Prostate gland (tissue), 2 donors: ENCODE results near the gene PRKG1. TPM values are rescaled to one million over a fixed set of nuclear protein-coding genes. Genes with fewer than 3 reads are reported as not detected.

Experiments used
- DNase-seq: peaks from one replicate; pipeline ENCODE4 v3.0.0-alpha.2; 2019; ENCODE audit warnings: low spot score
- H3K27ac ChIP-seq, 2 donors: fragments of 200-600 bp; sonication (generic); 2 replicates each; pipeline ENCODE4 v1.5.1; 2017 to 2019
- H3K27me3 ChIP-seq: fragments of 200-600 bp; sonication (generic); replicated peaks from 2 replicates; pipeline ENCODE4 v1.5.1; 2019; ENCODE audit not compliant: insufficient read depth
- H3K36me3 ChIP-seq, 2 donors: fragments of 200-600 bp; sonication (generic); 1 replicate in 1 of 2; 2 replicates in 1 of 2; pipeline versions ENCODE4 v1.5.1 to v1.8.1; 2017 to 2019
- H3K4me1 ChIP-seq: fragments of 200-600 bp; sonication (generic); replicated peaks from 2 replicates; pipeline ENCODE4 v1.5.1; 2019
- H3K4me3 ChIP-seq, 2 donors: fragments of 200-600 bp; sonication (generic); 2 replicates each; pipeline ENCODE4 v1.5.1; 2017 to 2019
- H3K9me3 ChIP-seq: fragments of 200-600 bp; sonication (generic); 2 replicates; pipeline ENCODE4 v1.5.1; 2017
- CTCF ChIP-seq, 4 experiments: fragments of 200-600 bp in 2 of 4; fragments of 450-650 bp in 2 of 4; sonication (generic) in 2 of 4; IDR thresholded peaks; 1 replicate in 3 of 4; 2 replicates in 1 of 4; pipeline ENCODE4 v1.5.1; 2016 to 2019; ENCODE audit warnings: antibody characterized with exemption in 4 of 4, mild to moderate bottlenecking in 2 of 4, moderate library complexity in 2 of 4
- POLR2A ChIP-seq: fragments of 450-650 bp; IDR thresholded peaks from one replicate; pipeline ENCODE4 v1.6.1; 2016; ENCODE audit warnings: antibody characterized with exemption, mild to moderate bottlenecking
- POLR2AphosphoS5 ChIP-seq: sonication (generic); formaldehyde crosslinking; IDR thresholded peaks from one replicate; pipeline ENCODE4 v1.6.1; 2017; ENCODE audit warnings: antibody characterized with exemption
- WGBS: methylation state at CpG from one replicate; pipeline ENCODE4 v1.1.5; 2018; 5-methylcytosine and 5-hydroxymethylcytosine counted together
- intact Hi-C: fragments of 100-400 bp; cut with DNase I; formaldehyde crosslinking; loops from one replicate; pipeline ENCODE4 v1.14.2; 2022
- total RNA-seq, 2 donors: library from RNA; depleted of rRNA; stranded (reverse); fragments of >200 nt; gene quantifications; one replicate each; pipeline ENCODE4 v1.1.0, GENCODE V29; 2016

PRKG1 gene
- total RNA-seq, 2 donors from 2014 or later = 2.7 to 9.0 TPM

GRCh38 chr10:51669041-51669440 is 594.8 kb downstream of the PRKG1 start:
- Histone ChIP-seq H3K36me3 (no peaks in the 10 kb centered on the region), H3K27me3 (no peaks in the 10 kb centered on the region), H3K27ac (no peak overlapping the region), H3K4me3 (no peak overlapping the region), H3K4me1 (no peaks in the 10 kb centered on the region), H3K9me3 (no peaks in the 10 kb centered on the region)
- intact Hi-C loops = no loop called here
- DNase-seq = no peak
- 96% methylated on average over 5 of the region's 5 CpGs for WGBS
- TF ChIP-seq POLR2A (no peak), POLR2AphosphoS5 (no peak), CTCF (IDR thresholded peaks at IDR 0.05) (no peak)

- H3K4me3 ChIP-seq = no peak overlapping the region
- no peaks in the 10 kb centered on the region for H3K27me3 ChIP-seq
- no peak for TF ChIP-seq CTCF (IDR thresholded peaks at IDR 0.05)
- no peaks in the 10 kb centered on the region for H3K9me3 ChIP-seq
- no peaks in the 10 kb centered on the region for H3K4me1 ChIP-seq
- no peaks in the 10 kb centered on the region for H3K36me3 ChIP-seq
- no peak for DNase-seq
- intact Hi-C loops = no loop called here
- H3K27ac ChIP-seq = no peak overlapping the region
Measured at GRCh38 chr10:51672039-51672535, 597.8 kb downstream of the PRKG1 start.

GRCh38 chr10:51675088-51675487 is 600.8 kb downstream of the PRKG1 start:
- intact Hi-C loops = no loop called here
- DNase-seq = no peak
- no peak for TF ChIP-seq POLR2A
- TF ChIP-seq POLR2AphosphoS5 = no peak
- TF ChIP-seq CTCF (IDR thresholded peaks at IDR 0.05) = no peak
- Histone ChIP-seq H3K36me3 (no peaks in the 10 kb centered on the region), H3K9me3 (no peaks in the 10 kb centered on the region), H3K27me3 (no peaks in the 10 kb centered on the region), H3K4me1 (no peaks in the 10 kb centered on the region), H3K27ac (no peak overlapping the region), H3K4me3 (no peak overlapping the region)

GRCh38 chr10:51679841-51680240 is 605.6 kb downstream of the PRKG1 start:
- no peaks in the 10 kb centered on the region for H3K27me3 ChIP-seq
- WGBS = 67% methylated on average over 6 of the region's 6 CpGs
- DNase-seq = no peak
- H3K4me1 ChIP-seq = no peaks in the 10 kb centered on the region
- TF ChIP-seq POLR2A (no peak), CTCF (IDR thresholded peaks at IDR 0.05) (no peak), POLR2AphosphoS5 (no peak)
- no peak overlapping the region for H3K27ac ChIP-seq
- H3K4me3 ChIP-seq = no peak overlapping the region
- no peaks in the 10 kb centered on the region for H3K9me3 ChIP-seq
- H3K36me3 ChIP-seq = no peaks in the 10 kb centered on the region
- intact Hi-C loops = no loop called here

GRCh38 chr10:51683031-51683691 is 608.9 kb downstream of the PRKG1 start:
- Histone ChIP-seq H3K4me1 (no peaks in the 10 kb centered on the region), H3K27ac (no peak overlapping the region), H3K4me3 (no peak overlapping the region), H3K9me3 (no peaks in the 10 kb centered on the region), H3K36me3 (no peaks in the 10 kb centered on the region), H3K27me3 (no peaks in the 10 kb centered on the region)
- DNase-seq = no peak
- 69% methylated on average over 4 of the region's 4 CpGs for WGBS
- TF ChIP-seq POLR2AphosphoS5 (no peak), POLR2A (no peak), CTCF (IDR thresholded peaks at IDR 0.05) (no peak)
- intact Hi-C loops = no loop called here
